ENCODE measurements around the gene PURA.

The PURA gene

GRCh38 chr5:140142856-140143255, 28.9 kb downstream of the PURA start:
- Histone ChIP-seq H3K9ac (ENCODE audit: low read depth, low read length) (no peak overlapping the region), H3K36me3 (ENCODE audit: insufficient read depth, low read length) (no peaks in the 10 kb centered on the region), H3K27me3 (ENCODE audit: control insufficient read depth, insufficient read depth, low read length) (peaks cover 6% of the 10 kb centered on the region), H3K9me3 (replicated peaks; ENCODE audit: low read length) (no peaks in the 10 kb centered on the region), H3K4me3 (ENCODE audit: low read length) (no peak overlapping the region), H3K4me1 (ENCODE audit: control insufficient read depth, insufficient read depth, low read length) (peaks cover 9% of the 10 kb centered on the region), H3K4me2 (ENCODE audit: low read length) (no peak overlapping the region)

- Histone ChIP-seq H3K4me2 (ENCODE audit: low read length) (no peak overlapping the region), H3K9ac (ENCODE audit: low read depth, low read length) (no peak overlapping the region), H3K4me3 (ENCODE audit: low read length) (no peak overlapping the region), H3K4me1 (ENCODE audit: control insufficient read depth, insufficient read depth, low read length) (peaks cover 9% of the 10 kb centered on the region), H3K36me3 (ENCODE audit: insufficient read depth, low read length) (no peaks in the 10 kb centered on the region), H3K9me3 (replicated peaks; ENCODE audit: low read length) (no peaks in the 10 kb centered on the region), H3K27me3 (ENCODE audit: control insufficient read depth, insufficient read depth, low read length) (peaks cover 6% of the 10 kb centered on the region)
Measured at GRCh38 chr5:140143521-140144258, 29.8 kb downstream of the PURA start.

GRCh38 chr5:140145256-140145655, 31.3 kb downstream of the PURA start:
- Histone ChIP-seq H3K9ac (ENCODE audit: low read depth, low read length) (no peak overlapping the region), H3K4me1 (ENCODE audit: control insufficient read depth, insufficient read depth, low read length) (peaks cover 9% of the 10 kb centered on the region), H3K36me3 (ENCODE audit: insufficient read depth, low read length) (no peaks in the 10 kb centered on the region), H3K27me3 (ENCODE audit: control insufficient read depth, insufficient read depth, low read length) (peaks cover 6% of the 10 kb centered on the region), H3K4me3 (ENCODE audit: low read length) (no peak overlapping the region), H3K4me2 (ENCODE audit: low read length) (peak overlapping the region; percentile 91), H3K9me3 (replicated peaks; ENCODE audit: low read length) (no peaks in the 10 kb centered on the region)

GRCh38 chr5:140145818-140146522, 32.1 kb downstream of the PURA start:
- no peaks in the 10 kb centered on the region for H3K36me3 ChIP-seq (ENCODE audit: insufficient read depth, low read length)
- peaks cover 9% of the 10 kb centered on the region for H3K4me1 ChIP-seq (ENCODE audit: control insufficient read depth, insufficient read depth, low read length)
- no peaks in the 10 kb centered on the region for H3K9me3 ChIP-seq (replicated peaks; ENCODE audit: low read length)
- peak overlapping the region; percentile 91 for H3K4me2 ChIP-seq (ENCODE audit: low read length)
- H3K9ac ChIP-seq (ENCODE audit: low read depth, low read length) = no peak overlapping the region
- peaks cover 6% of the 10 kb centered on the region for H3K27me3 ChIP-seq (ENCODE audit: control insufficient read depth, insufficient read depth, low read length)
- peak overlapping the region; percentile 52 for H3K4me3 ChIP-seq (ENCODE audit: low read length)

- peaks cover 6% of the 10 kb centered on the region for H3K27me3 ChIP-seq (ENCODE audit: control insufficient read depth, insufficient read depth, low read length)
- no peak overlapping the region for H3K9ac ChIP-seq (ENCODE audit: low read depth, low read length)
- no peak overlapping the region for H3K4me3 ChIP-seq (ENCODE audit: low read length)
- no peaks in the 10 kb centered on the region for H3K9me3 ChIP-seq (replicated peaks; ENCODE audit: low read length)
- peak overlapping the region; percentile 91 for H3K4me2 ChIP-seq (ENCODE audit: low read length)
- no peaks in the 10 kb centered on the region for H3K36me3 ChIP-seq (ENCODE audit: insufficient read depth, low read length)
- H3K4me1 ChIP-seq (ENCODE audit: control insufficient read depth, insufficient read depth, low read length) = peaks cover 9% of the 10 kb centered on the region
Measured at GRCh38 chr5:140146523-140146842, 32.6 kb downstream of the PURA start.

- Histone ChIP-seq H3K9me3 (replicated peaks; ENCODE audit: low read length) (no peaks in the 10 kb centered on the region), H3K9ac (ENCODE audit: low read depth, low read length) (no peak overlapping the region), H3K27me3 (ENCODE audit: control insufficient read depth, insufficient read depth, low read length) (peaks cover 6% of the 10 kb centered on the region), H3K4me1 (ENCODE audit: control insufficient read depth, insufficient read depth, low read length) (peaks cover 9% of the 10 kb centered on the region), H3K36me3 (ENCODE audit: insufficient read depth, low read length) (no peaks in the 10 kb centered on the region), H3K4me3 (ENCODE audit: low read length) (no peak overlapping the region), H3K4me2 (ENCODE audit: low read length) (no peak overlapping the region)
Measured at GRCh38 chr5:140147460-140147859, 33.6 kb downstream of the PURA start.

- Histone ChIP-seq H3K9ac (ENCODE audit: low read depth, low read length) (no peak overlapping the region), H3K9me3 (replicated peaks; ENCODE audit: low read length) (no peaks in the 10 kb centered on the region), H3K4me1 (ENCODE audit: control insufficient read depth, insufficient read depth, low read length) (peaks cover 9% of the 10 kb centered on the region), H3K4me3 (ENCODE audit: low read length) (no peak overlapping the region), H3K4me2 (ENCODE audit: low read length) (no peak overlapping the region), H3K27me3 (ENCODE audit: control insufficient read depth, insufficient read depth, low read length) (peaks cover 6% of the 10 kb centered on the region), H3K36me3 (ENCODE audit: insufficient read depth, low read length) (no peaks in the 10 kb centered on the region)
Measured at GRCh38 chr5:140148508-140148907, 34.6 kb downstream of the PURA start.

- Histone ChIP-seq H3K9me3 (replicated peaks; ENCODE audit: low read length) (no peaks in the 10 kb centered on the region), H3K4me3 (ENCODE audit: low read length) (no peak overlapping the region), H3K4me2 (ENCODE audit: low read length) (no peak overlapping the region), H3K4me1 (ENCODE audit: control insufficient read depth, insufficient read depth, low read length) (peaks cover 9% of the 10 kb centered on the region), H3K9ac (ENCODE audit: low read depth, low read length) (no peak overlapping the region), H3K36me3 (ENCODE audit: insufficient read depth, low read length) (no peaks in the 10 kb centered on the region), H3K27me3 (ENCODE audit: control insufficient read depth, insufficient read depth, low read length) (peaks cover 6% of the 10 kb centered on the region)
Measured at GRCh38 chr5:140150201-140150600, 36.3 kb downstream of the PURA start.

- H3K27me3 ChIP-seq (ENCODE audit: control insufficient read depth, insufficient read depth, low read length) = peaks cover 6% of the 10 kb centered on the region
- H3K4me1 ChIP-seq (ENCODE audit: control insufficient read depth, insufficient read depth, low read length) = no peaks in the 10 kb centered on the region
- no peaks in the 10 kb centered on the region for H3K9me3 ChIP-seq (replicated peaks; ENCODE audit: low read length)
- no peak overlapping the region for H3K9ac ChIP-seq (ENCODE audit: low read depth, low read length)
- no peak overlapping the region for H3K4me2 ChIP-seq (ENCODE audit: low read length)
- H3K4me3 ChIP-seq (ENCODE audit: low read length) = no peak overlapping the region
- H3K36me3 ChIP-seq (ENCODE audit: insufficient read depth, low read length) = no peaks in the 10 kb centered on the region
Measured at GRCh38 chr5:140151144-140152021, 37.5 kb downstream of the PURA start.

- Histone ChIP-seq H3K4me2 (ENCODE audit: low read length) (no peak overlapping the region), H3K36me3 (ENCODE audit: insufficient read depth, low read length) (no peaks in the 10 kb centered on the region), H3K27me3 (ENCODE audit: control insufficient read depth, insufficient read depth, low read length) (peaks cover 6% of the 10 kb centered on the region), H3K4me3 (ENCODE audit: low read length) (no peak overlapping the region), H3K4me1 (ENCODE audit: control insufficient read depth, insufficient read depth, low read length) (peaks cover 4% of the 10 kb centered on the region), H3K9me3 (replicated peaks; ENCODE audit: low read length) (no peaks in the 10 kb centered on the region), H3K9ac (ENCODE audit: low read depth, low read length) (no peak overlapping the region)
Measured at GRCh38 chr5:140152022-140152999, 38.4 kb downstream of the PURA start.

All from skeletal muscle satellite cell (primary cell).